Measurements from ENCODE around the gene REXO4. TPM values are rescaled to one million over a fixed set of nuclear protein-coding genes. Genes with fewer than 3 reads are reported as not detected.

Gene REXO4
- total and polyA plus RNA-seq, 2 of the 8 experiments (the other 6 are each of a cell fraction or from before 2014, with no cell fraction given): 19.1 to 38.3 TPM

DNA sequence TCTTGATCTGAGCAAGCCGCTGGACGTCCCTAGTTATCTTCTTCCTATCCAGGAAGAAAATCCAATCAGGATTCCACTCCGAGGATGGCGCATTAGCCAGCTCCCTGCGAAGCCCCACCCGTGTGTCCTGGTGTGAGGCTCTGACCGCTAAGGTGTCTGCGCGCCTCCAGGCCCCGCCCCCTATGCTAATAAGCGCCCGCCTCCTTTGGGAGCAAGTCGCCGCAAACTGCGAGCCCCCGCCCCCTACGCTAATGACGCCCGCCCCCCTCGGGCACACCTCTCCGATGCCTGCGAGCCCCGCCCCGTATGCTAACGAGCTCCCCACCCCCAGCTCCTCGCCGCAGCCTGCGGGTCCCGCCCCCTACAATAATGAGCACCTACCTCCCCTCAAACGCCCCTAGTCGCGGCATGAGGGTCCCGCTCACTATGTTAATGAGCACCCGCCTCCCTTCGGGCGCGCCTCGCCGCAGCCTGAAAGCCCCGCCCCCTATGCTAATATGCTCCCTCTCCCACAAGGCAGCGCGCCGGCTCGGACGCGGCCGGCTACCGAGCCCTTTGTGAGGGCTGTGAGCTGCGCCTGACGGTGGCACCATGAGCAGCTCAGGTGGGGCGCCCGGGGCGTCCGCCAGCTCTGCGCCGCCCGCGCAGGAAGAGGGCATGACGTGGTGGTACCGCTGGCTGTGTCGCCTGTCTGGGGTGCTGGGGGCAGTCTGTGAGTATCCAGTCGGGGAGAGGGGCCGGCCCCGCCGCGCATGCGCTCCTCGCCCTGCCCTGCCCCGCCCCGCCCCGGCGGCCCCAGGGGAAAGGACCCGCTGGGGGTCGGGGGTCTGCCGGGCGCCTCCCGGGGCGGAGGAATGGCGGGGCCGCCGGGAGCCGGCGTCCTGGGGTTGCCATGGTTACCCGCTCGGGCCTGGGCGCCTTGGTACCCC is 41.9 kb upstream of the REXO4 start, which contains the start of gene CACFD1 (continued):
- TF ChIP-seq KDM4A (IDR thresholded peaks at IDR 0.05; ENCODE audit: low read depth, low read length, severe bottlenecking) (peak; percentile 56), FOSL1 (IDR thresholded peaks at IDR 0.05; ENCODE audit: insufficient read depth, low read depth, low read length) (no peak), TAF7 (optimal IDR thresholded peaks at IDR 0.05; ENCODE audit: borderline replicate concordance, low read depth, low read length) (peak; percentile 79), TAF1 (IDR thresholded peaks at IDR 0.05; ENCODE audit: low read depth, low read length) (peak; percentile 78), POLR2AphosphoS5 (IDR thresholded peaks at IDR 0.05; ENCODE audit: low read depth, low read length) (peak; percentile 58; the same call in 1 of the 2 replicates), SP1 (IDR thresholded peaks at IDR 0.05; ENCODE audit: low read depth, low read length) (0 out of 2 replicates have a peak, but pooled peaks have one; percentile 12), NRF1 (IDR thresholded peaks at IDR 0.05; ENCODE audit: low read depth, low read length) (peak; percentile 69), CREB1 (IDR thresholded peaks at IDR 0.05) (peak; percentile 50; the same call in 1 of the 2 replicates), RBBP5 (IDR thresholded peaks at IDR 0.05; ENCODE audit: borderline replicate concordance, low read depth, low read length) (0 out of 2 replicates have a peak, but pooled peaks have one; percentile 13), POLR2A (IDR thresholded peaks at IDR 0.05; ENCODE audit: control extremely low read depth in 1 of 2, low read depth in 2 of 2, low read length in 2 of 2) (peak in 1 of 2 experiments; percentile 85; a peak in 2 of 3 replicates), TBP (IDR thresholded peaks at IDR 0.05; ENCODE audit: low read depth, low read length) (peak; percentile 53; the same call in 1 of the 2 replicates)

All from H1 (cell line).